ENCODE data around the gene LSAMP.

The LSAMP gene

GRCh38 chr3:116129187-116129946, 315.9 kb downstream of the LSAMP start:
- no peaks in the 10 kb centered on the region for H3K79me2 ChIP-seq (ENCODE audit: insufficient read depth, low read length)
- no peak for ATAC-seq (ENCODE audit: insufficient read depth, low read depth)
- no peak overlapping the region for H3K4me3 ChIP-seq (ENCODE audit: low read depth in 1 of 2, low read length in 2 of 2)
- H3K36me3 ChIP-seq (ENCODE audit: insufficient read depth, low read length), result no peaks in the 10 kb centered on the region
- no peaks in the 10 kb centered on the region for H3K9me3 ChIP-seq (ENCODE audit: insufficient read depth, low read length, severe bottlenecking)
- DNase-seq, result no peak
- no peaks in the 10 kb centered on the region for H3K27me3 ChIP-seq (ENCODE audit: insufficient read depth, low read length, poor library complexity)
- H3K4me2 ChIP-seq (ENCODE audit: insufficient read depth, low read length), result no peak overlapping the region
- H4K20me1 ChIP-seq (ENCODE audit: insufficient read depth, low read length), result no peaks in the 10 kb centered on the region
- no peak overlapping the region for H3K9ac ChIP-seq (ENCODE audit: low read depth, low read length)
- no peak overlapping the region for H3K27ac ChIP-seq (ENCODE audit: low read length)
- TF ChIP-seq EZH2 (IDR thresholded peaks at IDR 0.05; ENCODE audit: borderline replicate concordance, low read depth, low read length, severe bottlenecking) (no peak), CTCF (IDR thresholded peaks at IDR 0.05; ENCODE audit: borderline replicate concordance, extremely low read depth, low read length, poor library complexity, severe bottlenecking) (no peak)
- no peak overlapping the region for H2AFZ ChIP-seq (ENCODE audit: low read depth, low read length)
- H3K4me1 ChIP-seq (ENCODE audit: insufficient read depth, low read length), result no peaks in the 10 kb centered on the region

- TF ChIP-seq EZH2 (IDR thresholded peaks at IDR 0.05; ENCODE audit: borderline replicate concordance, low read depth, low read length, severe bottlenecking) (no peak), CTCF (IDR thresholded peaks at IDR 0.05; ENCODE audit: borderline replicate concordance, extremely low read depth, low read length, poor library complexity, severe bottlenecking) (no peak)
- Histone ChIP-seq H3K27me3 (ENCODE audit: insufficient read depth, low read length, poor library complexity) (no peaks in the 10 kb centered on the region), H3K4me3 (ENCODE audit: low read depth in 1 of 2, low read length in 2 of 2) (no peak overlapping the region), H3K36me3 (ENCODE audit: insufficient read depth, low read length) (no peaks in the 10 kb centered on the region), H3K79me2 (ENCODE audit: insufficient read depth, low read length) (no peaks in the 10 kb centered on the region), H4K20me1 (ENCODE audit: insufficient read depth, low read length) (no peaks in the 10 kb centered on the region), H3K27ac (ENCODE audit: low read length) (no peak overlapping the region), H3K9me3 (ENCODE audit: insufficient read depth, low read length, severe bottlenecking) (no peaks in the 10 kb centered on the region), H2AFZ (ENCODE audit: low read depth, low read length) (no peak overlapping the region), H3K4me1 (ENCODE audit: insufficient read depth, low read length) (no peaks in the 10 kb centered on the region), H3K4me2 (ENCODE audit: insufficient read depth, low read length) (no peak overlapping the region), H3K9ac (ENCODE audit: low read depth, low read length) (no peak overlapping the region)
- no peak for DNase-seq
- ATAC-seq (ENCODE audit: insufficient read depth, low read depth), result no peak
These were observed 317.8 kb downstream of the LSAMP start for GRCh38 chr3:116127464-116127863.

GRCh38 chr3:116124166-116124565, 321.1 kb downstream of the LSAMP start:
- no peak for DNase-seq
- Histone ChIP-seq H3K4me3 (ENCODE audit: low read depth in 1 of 2, low read length in 2 of 2) (no peak overlapping the region), H3K4me2 (ENCODE audit: insufficient read depth, low read length) (no peak overlapping the region), H3K9me3 (ENCODE audit: insufficient read depth, low read length, severe bottlenecking) (no peaks in the 10 kb centered on the region), H3K9ac (ENCODE audit: low read depth, low read length) (no peak overlapping the region), H3K79me2 (ENCODE audit: insufficient read depth, low read length) (no peaks in the 10 kb centered on the region), H3K27ac (ENCODE audit: low read length) (no peak overlapping the region), H3K27me3 (ENCODE audit: insufficient read depth, low read length, poor library complexity) (no peaks in the 10 kb centered on the region), H3K36me3 (ENCODE audit: insufficient read depth, low read length) (no peaks in the 10 kb centered on the region), H4K20me1 (ENCODE audit: insufficient read depth, low read length) (no peaks in the 10 kb centered on the region), H2AFZ (ENCODE audit: low read depth, low read length) (no peak overlapping the region), H3K4me1 (ENCODE audit: insufficient read depth, low read length) (no peaks in the 10 kb centered on the region)
- no peak for ATAC-seq (ENCODE audit: insufficient read depth, low read depth)
- no peak for TF ChIP-seq CTCF (IDR thresholded peaks at IDR 0.05; ENCODE audit: borderline replicate concordance, extremely low read depth, low read length, poor library complexity, severe bottlenecking)
- no peak for TF ChIP-seq EZH2 (IDR thresholded peaks at IDR 0.05; ENCODE audit: borderline replicate concordance, low read depth, low read length, severe bottlenecking)

Measured in DND-41 (cell line).